HG03097 (cell line): Measurements from ENCODE around the gene MIDN.
A peak's percentile ranks its signal among the peaks of the same experiment; 100 is the strongest.
"Not testable (repeated sequence)": the region's sequence is repeated elsewhere in the genome, so short reads cannot be mapped to it uniquely, and the experiment has no call there.

Experiments used
- ATAC-seq: cut with Tn5 transposase; IDR thresholded peaks from one replicate; pipeline ENCODE4 v1.9.1; 2021; ENCODE audit not compliant: unreplicated experiment, low FRiP score

Gene MIDN

GRCh38 chr19:1248139-1248785 lies at the start of gene MIDN:
Gene MIDN (plus strand): TSS chr19:1248583. CDS start chr19:1250297, 1,714 bp downstream.
- ATAC-seq, result peak; percentile 9

- ATAC-seq, result no peak
These were observed 48.9 kb upstream of the MIDN start for GRCh38 chr19:1199531-1199930.

GRCh38 chr19:1200614-1201013 lies 47.8 kb upstream of the MIDN start:
- not testable (repeated sequence) for ATAC-seq

DNA sequence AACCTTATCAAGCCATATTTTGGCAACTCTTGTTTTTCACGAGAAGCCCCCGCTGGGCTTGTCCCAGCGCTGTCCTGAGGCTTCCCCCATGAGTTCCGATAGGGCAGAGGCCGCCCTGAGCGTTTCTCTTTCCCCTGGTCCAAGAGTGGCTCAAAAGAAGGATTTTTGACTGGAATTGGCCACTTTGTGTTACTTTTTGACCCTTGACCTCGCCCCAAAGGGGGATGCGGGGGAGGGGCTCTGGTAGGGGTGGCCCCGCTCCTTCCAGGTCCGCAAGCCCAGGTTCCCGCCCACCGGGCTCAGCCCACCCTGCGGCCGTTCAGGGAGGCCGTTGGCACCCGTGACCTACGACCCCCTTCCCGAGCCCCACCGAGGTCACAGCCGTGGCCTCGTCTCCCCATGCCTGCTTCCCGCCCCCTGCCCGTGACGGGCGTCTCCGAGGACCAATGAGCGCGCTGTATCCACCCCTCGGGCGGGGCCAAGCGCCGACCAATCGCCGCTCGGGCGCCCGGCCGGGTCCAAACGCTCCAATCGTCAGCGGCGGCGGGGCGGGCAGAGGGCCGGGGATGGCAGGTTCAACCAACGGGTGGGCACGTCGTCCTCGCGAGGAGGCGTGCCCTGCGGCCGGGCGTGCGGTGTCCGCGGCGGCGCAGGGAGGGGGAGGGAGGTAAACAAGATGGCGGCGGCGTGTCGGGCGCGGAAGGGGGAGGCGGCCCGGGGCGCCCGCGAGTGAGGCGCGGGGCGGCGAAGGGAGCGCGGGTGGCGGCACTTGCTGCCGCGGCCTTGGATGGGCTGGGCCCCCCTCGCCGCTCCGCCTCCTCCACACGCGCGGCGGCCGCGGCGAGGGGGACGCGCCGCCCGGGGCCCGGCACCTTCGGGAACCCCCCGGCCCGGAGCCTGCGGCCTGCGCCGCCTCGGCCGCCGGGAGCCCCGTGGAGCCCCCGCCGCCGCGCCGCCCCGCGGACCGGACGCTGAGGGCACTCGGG lies 43.0 kb upstream of the MIDN start, which contains the start of gene STK11:
STK11 (plus strand) TSS at position 665 of the 986 bp plus-strand sequence. CDS start 1,136 bp downstream, outside the sequence.
- ATAC-seq, result peak; percentile 67

GRCh38 chr19:1206150-1206863 lies 42.1 kb upstream of the MIDN start:
- ATAC-seq, result no peak

GRCh38 chr19:1206864-1207450 lies 41.4 kb upstream of the MIDN start:
- no peak for ATAC-seq

DNA sequence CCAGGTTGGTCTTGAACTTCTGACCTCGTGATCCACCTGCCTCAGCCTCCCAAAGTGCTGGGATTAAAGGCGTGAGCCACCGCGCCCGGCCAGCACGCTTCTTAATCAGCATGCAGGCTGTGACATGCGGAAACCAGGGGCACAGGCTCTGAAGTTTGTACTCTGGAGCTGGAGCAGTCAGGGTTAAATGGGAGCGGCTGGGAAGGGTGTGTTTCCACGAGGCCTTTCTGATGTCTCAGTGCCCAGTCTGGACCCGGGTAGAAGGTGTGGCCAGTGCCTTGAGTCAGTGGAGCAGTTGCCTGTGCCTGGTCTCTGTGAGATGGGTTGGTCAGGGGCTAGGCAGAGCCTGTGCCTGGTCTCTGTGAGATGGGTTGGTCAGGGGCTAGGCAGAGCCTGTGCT lies 39.6 kb upstream of the MIDN start:
- not testable (repeated sequence) for ATAC-seq

- ATAC-seq, result no peak
These were observed 38.2 kb upstream of the MIDN start for GRCh38 chr19:1210227-1210538.

DNA sequence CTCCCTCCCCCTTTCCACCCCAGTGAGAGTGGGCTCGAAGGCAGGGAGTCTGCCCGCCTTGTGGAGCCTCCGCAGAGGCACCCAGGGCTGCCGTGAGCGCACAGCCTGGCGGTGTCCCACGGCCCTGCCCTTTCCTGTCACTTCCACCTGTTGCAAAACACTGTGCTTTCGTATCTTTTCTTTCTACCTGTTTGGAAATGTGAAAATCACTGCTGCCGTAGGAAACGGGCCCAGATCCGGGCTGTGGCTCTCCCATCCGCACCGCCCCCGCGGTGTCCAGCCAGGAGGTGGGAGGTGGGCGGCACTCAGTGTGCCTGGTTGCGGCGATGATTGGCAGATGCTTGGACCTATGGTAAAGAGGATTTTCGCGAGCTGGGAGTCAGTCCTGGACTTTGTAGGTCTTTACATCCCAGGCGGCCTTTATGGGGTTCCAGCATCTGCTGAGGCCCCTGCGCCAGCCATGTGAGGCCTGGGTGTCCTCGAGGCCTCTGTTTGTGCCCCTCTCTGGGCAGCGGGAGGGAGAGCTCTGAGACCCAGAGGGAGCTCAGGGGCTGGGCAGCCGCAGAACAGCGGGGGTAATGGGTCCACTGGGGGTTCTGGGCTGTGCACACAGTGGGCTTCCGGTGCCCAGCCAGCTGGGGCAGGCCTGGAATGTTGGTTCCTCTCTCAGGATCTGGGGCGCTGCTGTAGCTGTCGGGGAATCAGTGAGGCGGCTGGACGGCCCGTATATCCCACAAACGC lies 36.7 kb upstream of the MIDN start:
- no peak for ATAC-seq

- ATAC-seq, result no peak
These were observed 34.7 kb upstream of the MIDN start for GRCh38 chr19:1213391-1214286.

DNA sequence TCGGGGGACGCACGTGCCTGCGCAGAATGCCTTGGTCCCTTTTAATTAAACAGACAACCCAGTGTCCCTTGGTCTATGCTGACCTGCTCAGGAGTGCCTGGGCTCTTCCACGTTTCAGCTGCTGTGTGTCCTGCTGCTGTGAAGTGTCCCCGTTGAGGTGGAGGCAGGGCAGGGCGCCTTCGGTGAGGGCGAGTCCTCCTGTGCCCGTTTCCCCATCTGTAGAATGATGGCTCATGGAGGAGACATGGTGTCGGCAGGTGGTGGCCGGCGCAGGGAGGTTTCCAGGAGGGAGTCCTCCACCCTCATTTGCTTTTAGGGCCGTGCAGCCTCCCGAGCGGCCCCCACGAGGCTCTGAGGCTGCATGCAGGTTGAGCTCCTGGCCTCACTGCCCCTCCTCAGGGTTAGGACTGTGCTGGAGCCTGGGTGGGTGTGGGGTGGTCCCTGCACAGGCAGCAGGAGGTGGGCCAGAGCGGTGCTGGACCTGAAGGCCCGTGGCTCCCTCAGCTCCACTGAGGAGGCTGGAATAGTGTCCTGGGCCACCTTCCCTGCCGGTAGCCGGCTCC lies 34.0 kb upstream of the MIDN start:
- ATAC-seq, result no peak

DNA sequence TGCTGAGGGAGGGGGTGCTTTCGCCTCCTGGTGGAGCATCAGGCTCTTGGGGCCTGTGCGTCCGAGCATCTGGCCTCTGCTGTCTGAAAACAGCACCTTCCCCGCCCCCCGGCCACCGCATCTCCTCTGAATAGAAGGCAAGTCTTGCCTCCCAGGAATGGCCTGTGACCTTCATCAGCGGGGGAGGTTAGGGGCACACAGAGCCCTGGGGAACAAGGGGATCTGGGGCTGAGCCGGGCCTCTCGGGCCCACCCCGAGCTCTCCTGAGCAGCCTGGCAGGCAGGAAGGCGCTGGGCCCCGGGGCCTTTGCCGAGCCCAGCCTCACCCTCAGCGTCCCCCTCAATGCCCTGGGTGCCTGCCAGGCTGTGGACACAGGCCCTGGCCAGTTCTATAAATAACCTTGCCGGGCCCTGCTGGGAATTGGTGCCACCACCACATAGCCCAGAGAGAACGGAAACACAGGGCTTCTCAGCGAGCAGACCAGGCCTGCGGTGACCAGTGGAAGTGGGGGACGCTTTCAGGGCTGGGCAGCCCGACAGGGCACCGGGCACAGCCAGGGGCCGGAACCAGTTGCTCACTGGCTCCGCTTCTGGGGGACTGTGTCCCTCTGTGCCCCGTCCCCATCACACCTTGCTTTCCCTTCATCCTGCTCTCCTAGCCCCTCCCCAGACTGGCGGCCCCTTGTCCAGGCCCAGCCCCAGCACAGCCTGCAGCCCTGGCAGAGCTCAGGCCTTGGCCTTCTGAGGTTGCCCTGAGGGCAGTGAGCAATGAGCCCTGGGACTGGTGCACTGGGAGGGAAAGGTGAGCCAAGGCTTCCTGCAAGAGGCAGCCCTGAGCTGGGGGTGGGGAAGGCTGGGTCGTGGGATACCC lies 33.3 kb upstream of the MIDN start:
- no peak for ATAC-seq

GRCh38 chr19:1216756-1217155 lies 31.6 kb upstream of the MIDN start:
- ATAC-seq, result no peak

DNA sequence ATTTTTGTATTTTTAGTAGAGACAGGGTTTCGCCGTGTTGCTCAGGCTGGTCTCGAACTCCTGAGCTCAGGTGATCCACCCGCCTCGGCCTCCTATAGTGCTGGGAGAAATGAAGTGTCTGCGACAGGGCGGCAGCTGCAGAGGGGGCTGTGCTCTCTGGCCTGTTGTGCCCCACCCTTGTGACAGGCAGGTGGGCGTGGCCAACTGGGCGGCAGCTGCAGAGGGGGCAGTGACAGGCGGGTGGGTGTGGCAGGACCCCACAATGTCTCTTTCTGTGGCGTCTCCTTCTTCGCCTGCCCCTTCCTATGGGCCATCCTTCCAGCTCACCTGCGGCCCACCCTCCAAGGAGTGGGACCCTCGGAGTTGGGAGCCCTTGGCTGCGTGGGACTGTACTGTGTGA lies 31.0 kb upstream of the MIDN start:
- ATAC-seq, result no peak

- ATAC-seq, result no peak
These were observed 29.4 kb upstream of the MIDN start for GRCh38 chr19:1218751-1219567.

DNA sequence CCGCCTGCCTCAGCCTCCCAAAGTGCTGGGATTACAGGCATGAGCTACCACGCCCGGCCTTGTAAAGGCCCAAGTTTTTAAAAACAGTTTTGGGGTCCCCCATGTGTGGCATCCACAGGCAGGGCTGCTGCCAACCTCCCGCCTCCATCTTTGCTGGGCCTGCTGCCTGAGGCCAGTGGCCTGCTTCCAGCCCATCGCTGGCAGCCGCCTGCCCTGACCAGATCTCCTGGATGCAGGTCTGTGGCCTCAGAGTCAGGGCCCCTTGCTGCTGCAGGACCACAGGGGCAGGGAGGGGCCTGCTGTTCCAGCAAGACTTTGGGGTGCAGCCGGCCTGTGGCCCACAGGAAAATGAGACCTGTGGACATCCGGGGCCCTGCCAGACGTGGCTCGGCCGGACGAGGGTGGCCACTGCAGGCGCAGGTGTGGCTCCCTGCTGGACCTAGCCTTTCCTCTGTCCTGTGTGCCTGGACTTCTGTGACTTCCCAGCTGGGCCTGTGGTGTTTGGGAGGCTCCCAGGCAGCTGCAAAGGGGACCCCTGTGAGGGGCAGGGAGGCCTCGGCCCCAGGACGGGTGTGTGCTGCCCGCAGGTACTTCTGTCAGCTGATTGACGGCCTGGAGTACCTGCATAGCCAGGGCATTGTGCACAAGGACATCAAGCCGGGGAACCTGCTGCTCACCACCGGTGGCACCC lies 28.5 kb upstream of the MIDN start:
- ATAC-seq, result no peak
